Thoracic aorta (tissue), 2 donors: ENCODE data around the gene POMT2. TPM values are rescaled to one million over a fixed set of nuclear protein-coding genes. Genes with fewer than 3 reads are reported as not detected.
A peak's percentile ranks its signal among the peaks of the same experiment; 100 is the strongest.

Experiments used
- ATAC-seq: fragments of 150-250 bp; one replicate; pipeline ENCODE4 v1.8.0; 2017; ENCODE audit warnings: low read depth; ENCODE audit not compliant: insufficient number of reproducible peaks, low FRiP score
- DNase-seq: peaks from one replicate; pipeline ENCODE4 v3.0.0-alpha.2; 2020; ENCODE audit warnings: low spot score
- H3K27ac ChIP-seq, 2 donors: fragments of 200-600 bp; sonication (generic); 1 replicate in 1 of 2; 2 replicates in 1 of 2; pipeline ENCODE4 v1.5.1; 2016; ENCODE audit warnings: mild to moderate bottlenecking in 2 of 2, moderate library complexity in 2 of 2
- H3K27me3 ChIP-seq: fragments of 200-600 bp; sonication (generic); replicated peaks from 2 replicates; pipeline ENCODE4 v1.6.0; 2016; ENCODE audit warnings: mild to moderate bottlenecking; ENCODE audit not compliant: insufficient read depth
- H3K36me3 ChIP-seq: fragments of 200-600 bp; sonication (generic); one replicate; pipeline ENCODE4 v1.5.1; 2016
- H3K4me1 ChIP-seq, 2 donors: fragments of 200-600 bp; sonication (generic); 1 replicate in 1 of 2; 2 replicates in 1 of 2; pipeline versions ENCODE4 v1.5.1 to v1.6.0; 2016; ENCODE audit warnings: low read depth in 2 of 2, mild to moderate bottlenecking in 1 of 2; ENCODE audit not compliant: control insufficient read depth in 1 of 2
- H3K4me3 ChIP-seq: fragments of 200-600 bp; sonication (generic); 2 replicates; pipeline ENCODE4 v1.5.1; 2016; ENCODE audit warnings: mild to moderate bottlenecking
- H3K9me3 ChIP-seq: fragments of 200-600 bp; sonication (generic); 2 replicates; pipeline ENCODE4 v1.5.1; 2016
- CTCF ChIP-seq: fragments of 200-600 bp; sonication (generic); IDR thresholded peaks from one replicate; pipeline ENCODE4 v1.5.1; 2019; ENCODE audit warnings: antibody characterized with exemption
- total RNA-seq, 2 donors: library from RNA; depleted of rRNA; stranded (reverse); fragments of >200 nt; gene quantifications; one replicate each; pipeline versions ENCODE4 v1.1.0 to v1.2.3, GENCODE V29; 2016

Gene POMT2
- total RNA-seq, 2 donors from 2014 or later: 15.8 to 25.0 TPM

DNA sequence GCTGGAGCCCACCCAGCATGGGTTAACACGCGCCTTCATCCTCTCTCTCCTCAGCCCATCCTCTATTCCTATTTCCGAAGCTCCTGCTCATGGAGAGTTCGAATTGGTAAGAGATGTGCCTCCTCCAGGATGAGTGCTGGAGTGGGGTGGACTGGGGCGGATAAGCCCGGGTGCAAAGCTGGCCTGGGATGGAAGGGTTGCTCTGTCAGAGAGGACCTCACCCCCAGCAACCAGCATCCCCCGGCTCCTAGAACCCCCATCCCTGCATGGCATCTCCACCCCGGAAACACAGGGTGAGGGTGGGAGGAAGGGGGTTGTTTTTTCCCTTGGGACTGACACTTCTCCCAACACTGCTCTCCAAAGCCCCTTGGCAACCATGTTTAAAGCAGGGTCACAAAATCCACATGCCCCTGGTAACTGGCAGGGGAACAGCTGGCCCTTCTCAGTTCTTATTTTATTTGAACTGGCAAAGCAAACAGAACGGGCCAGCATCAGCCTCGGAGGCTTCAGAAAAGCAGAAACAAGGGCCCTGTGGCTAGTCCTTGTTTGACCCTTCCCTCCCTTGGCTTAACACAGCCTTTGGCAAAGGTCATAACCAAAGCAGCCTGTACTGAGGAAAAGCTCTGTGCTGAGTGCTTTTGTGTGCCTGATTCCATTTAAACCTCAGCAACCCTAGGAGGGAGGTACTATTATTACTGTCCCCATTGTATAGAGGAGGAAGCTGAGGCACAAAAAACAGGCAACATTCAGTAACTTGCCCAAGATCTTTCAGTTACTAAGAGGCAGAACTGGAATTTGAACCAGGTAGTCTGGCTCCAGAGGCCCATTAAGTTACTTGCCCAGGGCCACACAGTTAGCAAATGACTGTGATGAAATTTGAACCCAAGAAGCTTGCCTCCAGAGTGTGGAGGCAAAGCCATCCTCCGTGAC is 4.4 kb upstream of the POMT2 start:
- no peaks in the 10 kb centered on the region for H3K36me3 ChIP-seq
- H3K27ac ChIP-seq: no peak overlapping the region
- no peak for TF ChIP-seq CTCF
- ATAC-seq: no peak
- H3K4me1 ChIP-seq: peaks cover 5 to 8% of the 10 kb centered on the region in 2 donors
- H3K4me3 ChIP-seq: no peak overlapping the region
- DNase-seq: no peak
- H3K9me3 ChIP-seq: no peaks in the 10 kb centered on the region
- H3K27me3 ChIP-seq: no peaks in the 10 kb centered on the region

- no peaks in the 10 kb centered on the region for H3K9me3 ChIP-seq
- ATAC-seq (no peak), DNase-seq (no peak)
- no peaks in the 10 kb centered on the region for H3K36me3 ChIP-seq
- no peak overlapping the region for H3K4me3 ChIP-seq
- H3K4me1 ChIP-seq: peaks cover 9 to 16% of the 10 kb centered on the region in 2 donors
- no peaks in the 10 kb centered on the region for H3K27me3 ChIP-seq
- no peak for TF ChIP-seq CTCF
- H3K27ac ChIP-seq: no peak overlapping the region
Observed at GRCh38 chr14:77324289-77324688, 3.6 kb upstream of the POMT2 start.

DNA sequence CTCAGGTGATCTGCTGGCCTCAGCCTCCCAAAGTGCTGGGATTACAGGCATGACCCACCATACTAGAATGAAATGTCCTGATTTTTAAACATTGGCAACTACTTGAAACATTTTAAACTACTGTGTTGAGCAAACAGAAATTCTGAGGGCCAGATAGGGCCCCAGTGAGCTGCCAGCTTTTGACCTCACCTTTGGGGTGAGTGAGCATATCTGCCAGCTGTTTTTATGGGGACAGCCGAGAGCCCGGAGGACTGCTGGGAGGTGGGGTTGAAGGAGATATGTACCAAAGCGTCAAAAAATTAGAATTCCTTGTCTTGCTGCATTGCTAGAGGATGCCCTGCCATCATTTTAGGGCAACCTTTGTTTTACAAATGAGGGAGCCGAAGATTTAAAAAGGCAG is 2.9 kb upstream of the POMT2 start:
- Histone ChIP-seq H3K36me3 (no peaks in the 10 kb centered on the region), H3K27me3 (no peaks in the 10 kb centered on the region), H3K4me3 (no peak overlapping the region), H3K4me1 (peaks cover 9 to 19% of the 10 kb centered on the region in 2 donors), H3K27ac (no peak overlapping the region), H3K9me3 (no peaks in the 10 kb centered on the region)
- ATAC-seq (no peak), DNase-seq (no peak)
- no peak for TF ChIP-seq CTCF

- no peak overlapping the region for H3K27ac ChIP-seq
- H3K36me3 ChIP-seq: no peaks in the 10 kb centered on the region
- DNase-seq: no peak
- H3K4me1 ChIP-seq: peaks cover 9 to 19% of the 10 kb centered on the region in 2 donors
- H3K4me3 ChIP-seq: no peak overlapping the region
- H3K27me3 ChIP-seq: no peaks in the 10 kb centered on the region
- no peak for TF ChIP-seq CTCF
- no peak for ATAC-seq
- H3K9me3 ChIP-seq: no peaks in the 10 kb centered on the region
Observed at GRCh38 chr14:77322951-77323350, 2.3 kb upstream of the POMT2 start.

GRCh38 chr14:77322250-77322902 is 1.7 kb upstream of the POMT2 start:
- Histone ChIP-seq H3K4me1 (peaks cover 9 to 19% of the 10 kb centered on the region in 2 donors), H3K27me3 (no peaks in the 10 kb centered on the region), H3K36me3 (no peaks in the 10 kb centered on the region), H3K9me3 (no peaks in the 10 kb centered on the region), H3K4me3 (peak overlapping the region; percentile 97), H3K27ac (peak overlapping the region; percentile 99)
- DNase-seq (no peak), ATAC-seq (no peak)
- no peak for TF ChIP-seq CTCF
